ENCODE data around the gene NPC1. TPM values are rescaled to one million over a fixed set of nuclear protein-coding genes. Genes with fewer than 3 reads are reported as not detected.

The NPC1 gene
- polyA plus RNA-seq, 1 donor (not counting 4 experiments of a cell fraction or from before 2014, with no cell fraction given): 49.9 TPM

GRCh38 chr18:23591011-23591410, 4.7 kb upstream of the NPC1 start:
- Histone ChIP-seq H3K79me2 (ENCODE audit: control insufficient read depth, insufficient read depth, low read length) (no peaks in the 10 kb centered on the region), H3K9me3 (ENCODE audit: control insufficient read depth, low read depth, low read length) (no peaks in the 10 kb centered on the region), H3K4me1 (ENCODE audit: control insufficient read depth, extremely low read depth, insufficient read depth, low read length) (peaks cover 29% of the 10 kb centered on the region), H3K27me3 (ENCODE audit: control insufficient read depth, extremely low read depth, insufficient read depth, low read length) (no peaks in the 10 kb centered on the region), H3K9me1 (ENCODE audit: control insufficient read depth, extremely low read depth, insufficient read depth, low read length) (no peaks in the 10 kb centered on the region), H4K20me1 (ENCODE audit: control insufficient read depth, extremely low read depth, insufficient read depth, low read length) (no peaks in the 10 kb centered on the region), H3K36me3 (ENCODE audit: control insufficient read depth in 2 of 2, extremely low read depth in 1 of 2, insufficient read depth in 2 of 2, low read length in 2 of 2) (no peaks in the 10 kb centered on the region), H3K9ac (ENCODE audit: control insufficient read depth, extremely low read depth, insufficient read depth, low read length) (no peak overlapping the region), H3K27ac (ENCODE audit: control insufficient read depth, insufficient read depth, low read length) (no peak overlapping the region), H3K4me2 (ENCODE audit: control insufficient read depth, extremely low read depth, insufficient read depth, low read depth, low read length) (no peak overlapping the region), H3K4me3 (ENCODE audit: control insufficient read depth in 2 of 3, extremely low read depth in 1 of 3, insufficient read depth in 2 of 3, low read depth in 1 of 3, low read length in 3 of 3) (no peak overlapping the region), H2AFZ (ENCODE audit: control insufficient read depth, low read length) (no peak overlapping the region)
- DNase-seq (ENCODE audit: low read depth, low spot score) (no peak), FAIRE-seq (peak; percentile 29)
- TF ChIP-seq CTCF (optimal IDR thresholded peaks at IDR 0.05 in 1 of 3, IDR thresholded peaks at IDR 0.05 in 1 of 3, conservative IDR thresholded peaks at IDR 0.05 in 1 of 3; ENCODE audit: extremely low read depth in 1 of 3, insufficient read depth in 2 of 3, low read length in 3 of 3): no peak
- no peak for TF ChIP-seq EZH2 (IDR thresholded peaks at IDR 0.05; ENCODE audit: low read length)
- dilution Hi-C loops (cut with MboI; ENCODE audit: extremely low pct_ligation_motif_present, low sequenced_read_pairs): no loop called here

GRCh38 chr18:23588836-23589560, 2.7 kb upstream of the NPC1 start:
- Histone ChIP-seq H3K9me3 (ENCODE audit: control insufficient read depth, low read depth, low read length) (no peaks in the 10 kb centered on the region), H3K79me2 (ENCODE audit: control insufficient read depth, insufficient read depth, low read length) (peaks cover 20% of the 10 kb centered on the region), H3K36me3 (ENCODE audit: control insufficient read depth in 2 of 2, extremely low read depth in 1 of 2, insufficient read depth in 2 of 2, low read length in 2 of 2) (no peaks in the 10 kb centered on the region), H3K27me3 (ENCODE audit: control insufficient read depth, extremely low read depth, insufficient read depth, low read length) (no peaks in the 10 kb centered on the region), H4K20me1 (ENCODE audit: control insufficient read depth, extremely low read depth, insufficient read depth, low read length) (no peaks in the 10 kb centered on the region), H3K4me3 (ENCODE audit: control insufficient read depth in 2 of 3, extremely low read depth in 1 of 3, insufficient read depth in 2 of 3, low read depth in 1 of 3, low read length in 3 of 3) (no peak overlapping the region), H3K9ac (ENCODE audit: control insufficient read depth, extremely low read depth, insufficient read depth, low read length) (no peak overlapping the region), H3K9me1 (ENCODE audit: control insufficient read depth, extremely low read depth, insufficient read depth, low read length) (no peaks in the 10 kb centered on the region), H3K27ac (ENCODE audit: control insufficient read depth, insufficient read depth, low read length) (no peak overlapping the region), H3K4me1 (ENCODE audit: control insufficient read depth, extremely low read depth, insufficient read depth, low read length) (peaks cover 34% of the 10 kb centered on the region), H2AFZ (ENCODE audit: control insufficient read depth, low read length) (peak overlapping the region; percentile 18), H3K4me2 (ENCODE audit: control insufficient read depth, extremely low read depth, insufficient read depth, low read depth, low read length) (peak overlapping the region; percentile 37)
- dilution Hi-C loops (cut with MboI; ENCODE audit: extremely low pct_ligation_motif_present, low sequenced_read_pairs): no loop called here
- no peak for TF ChIP-seq CTCF (optimal IDR thresholded peaks at IDR 0.05 in 1 of 3, IDR thresholded peaks at IDR 0.05 in 1 of 3, conservative IDR thresholded peaks at IDR 0.05 in 1 of 3; ENCODE audit: extremely low read depth in 1 of 3, insufficient read depth in 2 of 3, low read length in 3 of 3)
- no peak for TF ChIP-seq EZH2 (IDR thresholded peaks at IDR 0.05; ENCODE audit: low read length)
- FAIRE-seq (no peak), DNase-seq (ENCODE audit: low read depth, low spot score) (no peak)
